Caki2 (cell line): ENCODE measurements around the gene TTPAL. TPM values are rescaled to one million over a fixed set of nuclear protein-coding genes. Genes with fewer than 3 reads are reported as not detected.
"Not testable (repeated sequence)": the region's sequence is repeated elsewhere in the genome, so short reads cannot be mapped to it uniquely, and the experiment has no call there.

Source experiments
- DNase-seq: peaks from one replicate; pipeline ENCODE4 v3.0.0-alpha.2; 2015; ENCODE audit warnings: low read depth
- in situ Hi-C: cut with HindIII; loops from 2 replicates; pipeline ENCODE4 v1.10.0; 2016; ENCODE audit warnings: low sequenced_read_pairs, low pct_unique_long_range_greater_than_20kb, mixed read lengths
- total RNA-seq: library from RNA; depleted of rRNA; stranded (reverse); fragments of >200 nt; shearing (Covaris generic); gene quantifications from 2 replicates; pipeline ENCODE4 v1.2.3, GENCODE V29; 2014; ENCODE audit warnings: low replicate concordance

Gene TTPAL
- total RNA-seq, 1 experiment from 2014 or later = 4.5 TPM

DNA sequence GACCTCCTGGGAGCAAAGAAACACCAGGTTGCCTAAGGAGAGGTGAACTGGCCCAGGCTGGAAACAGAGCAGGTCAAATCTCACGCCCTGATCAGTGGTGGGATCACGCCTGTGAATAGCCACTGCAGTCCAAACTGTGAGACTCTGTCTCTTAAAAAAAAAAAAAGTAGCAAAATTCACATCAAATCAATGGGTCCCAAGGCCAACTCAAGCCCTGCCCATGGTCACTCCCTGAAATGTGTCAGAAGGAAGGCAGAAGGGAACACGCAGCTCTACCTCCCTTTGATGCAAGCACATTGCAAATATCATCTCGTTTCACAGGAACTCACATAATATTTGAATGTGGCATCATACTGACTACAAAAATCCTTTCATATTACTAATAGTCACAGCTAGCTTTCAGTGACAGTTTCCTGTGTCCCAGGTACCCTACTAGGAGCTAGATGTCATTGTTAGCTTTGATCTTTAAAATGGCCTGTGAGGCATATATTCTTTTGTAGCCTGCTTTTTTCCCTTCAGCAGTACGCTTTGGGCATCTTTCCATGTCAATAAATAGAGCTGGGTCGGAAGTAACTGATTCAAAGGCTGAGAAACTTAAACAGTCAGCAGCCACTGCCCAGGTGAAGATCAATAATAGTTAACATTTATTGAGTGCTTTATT, 14.4 kb upstream of the TTPAL start:
- no peak for DNase-seq
- in situ Hi-C loops = no loop called here

DNA sequence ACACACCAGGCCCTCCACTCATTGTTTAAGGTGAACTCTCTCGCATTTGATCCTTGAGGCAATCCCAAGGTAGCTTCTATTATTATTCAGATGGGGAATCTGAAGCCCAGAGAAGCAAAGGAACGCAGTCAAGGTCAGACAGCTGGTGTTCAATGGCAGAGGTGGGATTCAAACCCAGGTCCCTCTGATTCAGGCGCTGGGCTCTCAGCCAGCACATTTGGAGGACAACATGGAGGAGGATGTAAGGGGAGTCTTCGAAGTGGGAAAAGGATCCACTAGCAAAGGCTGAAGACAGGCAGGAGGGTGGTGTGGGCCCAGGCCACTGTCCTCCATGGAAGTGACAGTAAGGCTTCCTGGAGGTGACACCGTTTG, 13.9 kb upstream of the TTPAL start:
- DNase-seq = no peak
- in situ Hi-C loops = no loop called here

DNA sequence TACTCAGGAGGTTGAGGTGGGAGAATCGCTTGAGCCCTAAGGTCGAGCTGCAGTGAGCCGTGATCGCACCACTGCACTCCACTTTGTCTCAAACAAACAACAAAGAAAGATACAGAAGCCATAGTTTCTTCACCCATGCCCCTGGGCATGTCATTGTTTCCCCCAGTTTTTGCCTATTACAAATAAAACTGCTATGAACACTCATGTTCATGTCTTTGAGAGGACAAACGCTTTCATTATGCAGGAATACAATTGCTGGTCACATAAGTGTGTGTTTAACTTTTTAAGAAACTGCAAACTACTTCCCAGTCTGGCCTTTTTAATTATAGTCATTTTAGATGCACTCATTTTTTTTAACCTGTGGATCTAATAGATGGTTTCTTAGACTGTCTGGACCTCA, 12.2 kb upstream of the TTPAL start:
- DNase-seq = no peak
- in situ Hi-C loops = no loop called here

DNA sequence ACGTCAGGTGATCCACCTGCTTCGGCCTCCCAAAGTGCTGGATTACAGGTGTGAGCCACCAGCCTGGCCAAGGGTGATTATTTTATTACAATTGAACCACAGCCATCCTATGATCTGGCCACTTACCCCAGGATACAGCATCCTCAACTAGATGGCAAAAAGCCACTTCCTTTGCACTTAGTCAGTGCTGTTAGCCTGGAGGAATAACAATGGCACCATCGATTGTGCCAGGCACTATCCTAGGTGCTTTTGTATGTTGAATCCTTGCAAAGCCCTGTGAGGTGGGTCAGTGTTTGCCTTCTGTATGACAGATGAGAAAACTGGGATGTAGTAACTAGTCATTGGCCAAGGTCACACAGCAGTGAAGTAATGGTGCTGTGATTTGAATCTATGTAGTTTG, 11.2 kb upstream of the TTPAL start:
- no peak for DNase-seq
- in situ Hi-C loops = no loop called here

DNA sequence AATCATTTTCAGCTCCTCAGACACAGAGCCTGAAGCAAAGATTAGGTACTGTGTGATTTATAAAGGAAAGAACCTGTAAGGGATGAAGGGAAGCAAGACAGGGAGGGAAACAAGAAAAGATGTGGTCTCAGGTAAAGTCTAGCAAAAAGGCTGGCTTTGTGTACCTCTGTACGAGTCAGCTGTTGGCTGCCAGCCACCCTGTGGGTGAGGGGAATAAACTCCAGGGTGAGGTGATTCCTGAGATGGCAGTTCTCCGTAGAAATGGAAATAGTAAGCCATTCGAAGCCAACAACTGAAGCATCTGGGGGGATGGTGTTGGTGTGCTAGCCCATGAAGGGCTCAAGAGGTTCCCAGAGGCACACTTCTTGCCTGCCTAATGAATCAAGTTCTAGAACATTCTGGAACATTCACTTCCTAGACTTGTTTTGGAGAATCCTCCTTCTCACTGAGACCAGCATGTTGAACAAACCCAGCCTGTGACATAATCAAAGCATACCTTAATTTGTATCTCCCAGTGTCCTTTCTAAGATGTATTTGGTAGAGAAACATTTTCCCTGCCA, 10.6 kb upstream of the TTPAL start:
- DNase-seq = no peak
- in situ Hi-C loops = no loop called here

DNA sequence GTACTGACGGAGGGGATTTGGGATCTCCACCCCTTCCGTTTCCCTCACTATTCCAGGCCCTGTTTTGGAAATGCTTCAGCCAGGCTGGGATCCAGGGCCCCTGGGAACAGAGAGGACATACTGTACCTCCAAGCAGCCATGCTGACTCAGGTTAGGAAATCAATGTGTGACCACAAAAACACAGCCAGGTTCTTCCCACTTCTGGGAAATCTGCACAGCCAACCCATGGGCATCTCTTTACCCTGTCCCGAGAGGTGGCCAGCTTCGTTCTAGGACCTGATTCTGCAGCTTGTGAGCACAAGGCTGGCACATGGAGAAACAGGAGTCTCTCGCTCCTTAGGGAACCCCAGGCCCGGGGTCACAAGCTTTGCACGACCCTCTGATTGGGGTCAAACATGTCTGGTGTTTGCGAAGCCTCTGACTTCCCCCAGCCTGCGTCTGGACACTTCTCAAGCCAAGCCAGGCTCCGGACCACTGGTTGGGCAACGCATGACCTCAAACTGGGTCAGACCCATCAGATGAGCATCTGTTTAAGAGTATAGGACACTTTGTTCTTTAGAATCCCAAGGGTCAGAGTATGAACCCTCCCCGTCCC, 8.3 kb upstream of the TTPAL start:
- in situ Hi-C loops = no loop called here
- DNase-seq = no peak

DNA sequence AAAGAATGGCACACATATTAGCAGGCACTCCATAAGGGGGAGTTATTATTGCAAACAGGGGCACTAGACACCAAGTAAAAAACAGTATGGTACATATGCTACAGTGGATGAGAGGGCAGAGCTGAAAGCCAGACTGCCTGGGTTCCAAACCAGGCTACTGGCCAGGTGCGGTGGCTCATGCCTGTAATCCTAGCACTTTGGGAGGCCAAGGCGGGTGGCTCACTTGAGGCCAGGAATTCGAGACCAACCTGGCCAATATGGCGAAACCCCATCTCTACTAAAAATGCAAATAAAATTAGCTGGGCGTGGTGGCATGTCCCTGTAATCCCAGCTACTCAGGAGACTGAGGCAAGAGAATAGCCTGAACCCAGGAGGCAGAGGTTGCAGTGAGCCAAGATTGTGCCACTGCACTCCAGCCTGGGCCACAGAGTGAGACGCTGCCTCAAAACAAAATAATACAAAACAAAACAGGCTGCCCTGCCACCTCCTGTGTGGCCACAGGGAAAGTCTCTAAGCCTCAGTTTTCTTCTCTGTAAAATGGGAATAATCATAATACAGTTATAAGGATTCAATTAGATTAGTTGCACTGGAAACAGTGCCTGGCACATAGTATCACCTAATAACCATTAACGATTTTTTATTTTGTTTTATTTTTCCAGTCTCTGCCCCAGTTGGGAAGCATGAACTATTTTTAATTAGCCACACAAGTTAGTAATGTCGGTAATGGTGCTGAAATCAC, 7.5 kb upstream of the TTPAL start:
- no peak for DNase-seq
- in situ Hi-C loops = no loop called here

DNA sequence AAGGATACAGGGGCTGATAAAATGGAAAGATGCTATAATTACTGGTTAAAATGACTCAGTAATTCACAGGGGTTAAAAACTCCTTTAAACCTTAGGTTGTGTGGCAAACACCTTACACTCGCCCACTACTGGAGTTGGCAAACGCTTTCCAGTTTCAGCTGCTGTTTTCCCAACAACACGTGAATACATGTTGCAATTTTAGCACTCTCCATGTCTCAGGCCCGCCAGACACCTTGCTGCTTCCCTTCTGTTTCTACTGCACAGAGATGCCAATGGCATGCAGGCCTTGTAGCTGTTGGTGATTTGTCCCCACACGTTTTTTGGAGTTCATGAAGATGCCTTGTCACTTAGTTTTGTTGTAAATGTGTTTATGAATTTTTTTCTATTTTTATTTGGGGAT, 5.3 kb upstream of the TTPAL start:
- DNase-seq = no peak
- in situ Hi-C loops = no loop called here

DNA sequence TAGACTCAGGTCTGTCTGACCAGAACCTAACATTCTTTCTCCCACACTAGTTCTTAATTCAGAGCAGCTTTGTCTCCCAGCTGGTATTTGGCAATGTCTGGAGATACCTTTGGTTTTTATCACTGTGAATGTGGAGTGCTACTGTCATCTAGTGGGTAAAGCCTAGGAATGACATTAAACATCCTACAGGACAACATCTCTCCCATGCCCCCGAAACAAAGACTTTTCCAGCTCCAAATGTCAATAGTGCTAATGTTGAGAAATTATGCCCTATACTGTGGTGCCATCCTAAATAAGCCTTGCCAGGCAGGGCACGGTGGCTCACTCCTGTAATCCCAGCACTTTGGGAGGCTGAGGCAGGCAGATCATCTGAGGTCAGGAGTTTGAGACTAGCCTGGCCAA, 4.2 kb upstream of the TTPAL start:
- DNase-seq = peak; percentile 18
- in situ Hi-C loops = no loop called here

DNA sequence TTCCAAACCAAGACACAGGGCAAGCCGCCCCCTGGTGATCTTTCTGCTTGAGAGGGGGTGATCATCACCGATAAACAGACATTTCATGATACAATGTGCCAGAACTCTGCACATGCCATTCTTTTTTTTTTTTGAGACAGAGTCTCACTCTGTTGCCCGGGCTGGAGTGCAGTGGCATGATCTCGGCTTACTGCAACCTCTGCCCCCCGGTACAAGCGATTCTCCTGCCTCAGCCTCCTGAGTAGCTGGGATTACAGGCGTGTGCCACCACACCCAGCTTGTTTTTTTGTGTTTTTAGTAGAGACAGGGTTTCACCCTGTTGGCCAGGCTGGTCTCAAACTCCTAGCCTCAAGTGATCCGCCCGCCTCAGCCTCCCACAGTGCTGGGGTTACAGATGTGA, 3.4 kb upstream of the TTPAL start:
- in situ Hi-C loops, DNase-seq: not testable (repeated sequence)

DNA sequence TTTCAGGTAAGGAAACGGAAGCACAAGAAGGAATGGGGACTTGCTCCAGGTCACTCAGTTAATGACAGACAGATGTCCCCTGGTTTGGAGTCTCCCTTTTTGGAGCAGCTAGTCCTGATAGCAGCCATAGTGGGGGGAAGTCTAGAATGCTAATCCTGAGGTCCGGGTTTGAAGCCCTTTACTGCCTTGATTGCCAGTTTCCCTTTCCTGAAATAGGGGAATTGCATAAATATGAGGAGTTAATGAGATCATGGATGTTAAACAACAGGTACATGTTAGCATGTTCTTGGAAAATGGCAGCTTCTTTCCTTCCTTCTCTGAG, 341 bp upstream of the TTPAL start:
- in situ Hi-C loops = no loop called here
- DNase-seq = no peak

DNA sequence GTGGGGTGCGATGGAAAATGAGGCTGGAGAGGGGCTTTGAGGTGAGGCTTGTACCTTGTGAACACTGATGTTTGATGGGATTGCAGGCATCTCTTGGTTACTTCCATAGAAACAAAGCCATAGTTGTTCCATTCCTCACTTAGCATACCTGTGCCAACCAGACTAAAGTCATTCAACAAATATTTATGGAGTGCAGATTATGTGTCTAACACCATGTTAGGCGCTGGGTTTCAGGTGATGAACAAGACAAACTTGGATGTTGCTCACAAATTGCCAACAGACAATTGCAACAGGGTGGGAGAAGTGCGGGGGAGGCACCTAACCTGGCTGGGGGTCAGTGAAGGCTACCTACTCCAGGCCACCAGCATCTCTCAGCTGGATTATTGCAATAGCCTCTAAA, 1.5 kb downstream of the TTPAL start:
- in situ Hi-C loops = no loop called here

DNA sequence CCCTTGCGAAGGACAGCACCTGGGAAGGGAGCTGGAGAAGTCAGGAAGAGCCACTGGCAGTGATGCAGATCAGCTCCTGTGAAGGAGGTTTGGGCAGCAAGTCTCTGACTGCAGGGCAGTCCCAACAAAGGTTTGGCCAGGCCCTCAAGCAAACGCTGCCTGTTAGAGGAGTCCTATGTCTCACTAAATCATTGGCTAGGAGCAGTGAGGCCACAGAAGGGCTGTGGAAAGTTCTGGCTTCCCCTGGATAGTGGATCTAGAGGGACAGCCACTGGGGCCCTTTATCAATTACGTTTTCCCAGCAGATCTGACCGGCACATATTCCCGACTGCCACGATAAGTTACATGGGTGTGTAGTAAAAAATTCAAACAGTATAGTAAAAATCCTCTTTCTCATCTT, 2.5 kb downstream of the TTPAL start:
- in situ Hi-C loops = no loop called here
- DNase-seq = no peak

More for the DNA sequence above, 1.5 kb downstream of the TTPAL start:
- no peak for DNase-seq

DNA sequence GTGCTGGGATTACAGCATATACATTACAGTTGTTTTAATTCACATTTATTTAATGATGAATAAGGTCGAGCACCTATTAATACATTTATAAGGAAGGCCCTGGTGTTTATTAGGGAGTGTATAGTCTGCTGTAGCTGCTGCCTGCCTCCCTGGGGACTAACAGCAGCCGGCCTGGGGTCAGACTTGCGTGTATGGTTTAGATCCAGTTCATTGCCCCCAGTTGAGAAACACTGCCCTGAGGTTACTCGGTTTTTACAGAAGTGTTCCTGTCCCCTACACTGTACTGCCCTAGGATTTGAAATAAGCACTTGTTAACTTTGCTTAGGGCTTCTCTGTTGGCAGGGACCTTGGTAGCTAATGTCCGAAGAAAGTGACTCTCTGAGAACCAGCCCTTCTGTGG, 4.0 kb downstream of the TTPAL start:
- no peak for DNase-seq
- in situ Hi-C loops = no loop called here

DNA sequence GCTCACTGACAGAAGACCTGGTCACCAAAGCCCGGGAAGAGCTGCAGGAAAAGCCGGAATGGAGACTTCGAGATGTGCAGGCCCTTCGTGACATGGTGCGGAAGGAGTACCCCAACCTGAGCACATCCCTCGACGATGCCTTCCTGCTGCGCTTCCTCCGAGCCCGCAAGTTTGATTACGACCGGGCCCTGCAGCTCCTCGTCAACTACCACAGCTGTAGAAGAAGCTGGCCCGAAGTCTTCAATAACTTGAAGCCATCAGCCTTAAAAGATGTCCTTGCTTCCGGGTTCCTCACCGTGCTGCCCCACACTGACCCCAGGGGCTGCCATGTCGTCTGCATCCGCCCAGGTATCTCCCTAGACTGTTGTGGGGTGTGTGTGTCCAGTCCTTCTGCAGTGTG, 4.4 kb downstream of the TTPAL start:
- in situ Hi-C loops = no loop called here
- DNase-seq = no peak

DNA sequence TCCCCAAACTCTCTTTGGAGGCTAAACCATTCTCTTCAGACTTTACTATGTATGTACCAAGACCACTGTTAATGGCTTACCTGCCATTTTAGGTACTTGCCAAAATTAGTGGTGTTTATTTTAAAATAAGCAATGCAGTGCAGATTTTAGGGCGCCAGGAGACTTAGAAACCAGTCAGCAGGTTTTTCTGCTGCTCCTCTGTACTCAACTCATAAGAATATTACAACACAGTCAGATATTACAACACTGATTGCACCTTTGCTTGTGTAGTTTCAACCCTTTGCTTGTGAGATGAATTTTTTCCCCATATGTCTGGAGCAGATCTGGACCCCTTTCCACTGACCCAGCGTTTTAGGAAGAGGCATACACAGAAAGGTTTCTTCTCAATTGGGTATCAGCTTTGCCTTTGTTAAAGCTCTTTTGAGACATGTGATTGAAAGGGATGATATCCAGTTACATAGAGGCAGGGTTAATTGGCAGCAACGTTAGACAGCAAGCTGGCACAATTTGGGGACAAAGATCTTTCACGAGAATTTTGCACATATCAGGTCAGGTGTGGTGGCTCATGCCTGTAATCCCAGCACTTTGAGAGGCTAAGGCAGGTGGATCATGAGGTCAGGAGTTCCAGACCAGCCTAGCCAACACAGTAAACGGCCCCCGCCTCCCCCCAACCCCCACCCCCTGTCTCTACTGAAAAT, 6.2 kb downstream of the TTPAL start:
- no peak for DNase-seq
- in situ Hi-C loops = no loop called here

DNA sequence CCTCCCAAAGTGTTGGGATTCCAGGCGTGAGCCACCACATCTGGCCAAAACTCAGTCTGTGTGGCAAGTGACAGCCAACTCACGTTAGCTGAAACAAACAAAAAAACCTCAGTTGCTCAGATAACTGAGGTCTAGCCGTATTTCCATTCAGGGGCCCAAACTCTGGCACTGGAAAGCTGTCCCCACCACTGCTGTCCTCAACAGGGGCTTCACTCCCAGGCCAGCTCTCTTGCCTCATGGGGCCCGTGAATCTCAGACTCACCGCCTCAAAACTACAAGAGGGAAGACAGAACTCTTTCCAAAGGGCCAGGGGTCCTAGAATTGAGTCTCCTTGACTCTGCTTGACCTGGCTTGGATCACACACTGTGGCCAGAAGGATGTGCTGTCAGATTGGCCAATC, 7.4 kb downstream of the TTPAL start:
- in situ Hi-C loops = no loop called here
- no peak for DNase-seq

DNA sequence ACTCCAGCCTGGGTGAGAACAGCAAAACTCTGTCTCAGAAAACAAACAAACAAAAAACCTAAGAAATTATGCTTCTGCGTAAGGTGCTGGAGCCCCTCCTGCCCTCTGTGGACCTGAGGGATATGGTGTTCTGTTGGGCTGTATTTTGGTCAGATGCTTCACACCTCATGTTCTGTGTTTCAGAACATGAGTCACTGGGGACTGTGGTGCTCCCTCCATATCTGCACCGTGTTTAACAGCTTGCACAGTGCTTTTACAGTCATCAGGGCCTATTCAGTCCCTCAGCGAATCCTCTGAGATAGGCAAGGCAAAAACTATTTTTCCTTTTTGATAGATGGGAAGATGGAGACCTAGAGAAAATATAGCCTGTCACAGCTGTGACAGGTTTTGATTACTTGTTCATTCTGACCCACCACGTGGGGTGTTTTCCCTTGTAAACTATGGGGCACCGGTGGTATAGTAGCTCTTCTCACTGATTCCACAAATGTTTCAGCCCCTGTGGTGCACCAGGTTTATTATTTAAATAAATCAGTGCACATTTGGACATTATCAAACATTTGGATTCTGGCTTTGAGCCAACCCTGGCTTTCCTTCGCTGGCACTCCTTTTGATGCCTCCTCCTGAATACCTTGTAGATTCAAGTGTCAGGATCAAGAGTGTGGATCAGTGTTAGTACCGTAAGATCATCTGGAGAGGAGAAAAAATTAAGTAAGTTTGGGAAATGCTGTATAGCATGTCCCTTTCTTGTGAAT, 9.6 kb downstream of the TTPAL start:
- in situ Hi-C loops = no loop called here
- DNase-seq = no peak

DNA sequence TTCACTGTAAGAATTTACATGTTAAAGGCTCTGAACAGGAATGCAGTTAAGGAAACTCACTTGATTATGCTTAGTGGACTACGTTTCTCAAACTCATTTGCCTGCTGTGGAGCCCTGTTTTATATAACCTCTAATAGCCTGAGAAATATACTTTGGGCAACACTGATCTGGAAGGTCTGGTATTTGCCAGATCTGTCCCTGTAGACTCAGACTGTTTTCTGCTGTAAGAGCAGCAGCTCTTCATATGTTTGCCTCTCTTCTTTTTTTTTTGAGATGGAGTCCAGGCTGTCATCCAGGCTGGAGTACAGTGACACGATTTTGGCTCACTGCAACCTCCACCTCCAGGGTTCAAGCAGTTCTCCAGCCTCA, 10.1 kb downstream of the TTPAL start:
- in situ Hi-C loops = no loop called here
- no peak for DNase-seq
